Liver (tissue), 9 donors: ENCODE results near the gene HAGH. TPM values are rescaled to one million over a fixed set of nuclear protein-coding genes. Genes with fewer than 3 reads are reported as not detected.

Source experiments
- DNase-seq: peaks from one replicate; pipeline ENCODE4 v3.0.0-alpha.2; 2017; ENCODE audit warnings: low spot score
- H3K27ac ChIP-seq, 2 donors: one replicate each; pipeline ENCODE4 v1.7.0; 2013; ENCODE audit warnings: inconsistent platforms in 2 of 2, low read length in 2 of 2, control low read depth in 1 of 2, low read depth in 1 of 2, mild to moderate bottlenecking in 1 of 2
- H3K27me3 ChIP-seq, 4 donors: one replicate each; pipeline versions ENCODE4 v1.6.1 to v1.7.0; 2013; ENCODE audit warnings: low read length in 3 of 4, inconsistent platforms in 1 of 4, mild to moderate bottlenecking in 1 of 4, moderate library complexity in 1 of 4; ENCODE audit not compliant: control insufficient read depth in 4 of 4, insufficient read depth in 4 of 4
- H3K36me3 ChIP-seq, 4 donors: one replicate each; pipeline versions ENCODE4 v1.6.1 to v1.7.0; 2013; ENCODE audit warnings: low read length in 3 of 4, mild to moderate bottlenecking in 3 of 4, low read depth in 1 of 4, moderate library complexity in 1 of 4; ENCODE audit not compliant: control insufficient read depth in 4 of 4, insufficient read depth in 3 of 4
- H3K4me1 ChIP-seq, 4 donors: one replicate each; pipeline versions ENCODE4 v1.6.1 to v1.7.0; 2013; ENCODE audit warnings: low read length in 3 of 4, mild to moderate bottlenecking in 3 of 4, moderate library complexity in 1 of 4; ENCODE audit not compliant: control insufficient read depth in 4 of 4, insufficient read depth in 4 of 4
- H3K4me3 ChIP-seq, 3 donors: one replicate each; pipeline versions ENCODE4 v1.6.1 to v1.7.0; 2013; ENCODE audit warnings: low read length in 3 of 3, control low read depth in 1 of 3, low read depth in 1 of 3, mild to moderate bottlenecking in 1 of 3
- H3K9ac ChIP-seq, 2 donors: one replicate each; pipeline ENCODE4 v1.7.0; 2013; ENCODE audit warnings: low read length in 2 of 2, mild to moderate bottlenecking in 2 of 2, moderate library complexity in 2 of 2, control low read depth in 1 of 2, low read depth in 1 of 2
- H3K9me3 ChIP-seq, 4 donors: one replicate each; pipeline versions ENCODE4 v1.6.1 to v1.7.0; 2013; ENCODE audit warnings: low read length in 3 of 4; ENCODE audit not compliant: control insufficient read depth in 4 of 4
- ATF3 ChIP-seq: IDR thresholded peaks from 2 replicates; pipeline ENCODE4 v1.6.1; 2016; ENCODE audit warnings: antibody characterized with exemption
- CTCF ChIP-seq: fragments of 150-350 bp; IDR thresholded peaks from 2 replicates; pipeline ENCODE4 v1.5.1; 2017; ENCODE audit warnings: improper control_type of control experiment, low read depth, low read length; ENCODE audit not compliant: missing input control
- HNF4A ChIP-seq, 2 donors: conservative IDR thresholded peaks; 2 replicates each; pipeline ENCODE4 v1.6.1; 2016; ENCODE audit warnings: antibody characterized with exemption in 2 of 2, mild to moderate bottlenecking in 2 of 2
- JUND ChIP-seq, 2 donors: IDR thresholded peaks; 2 replicates each; pipeline ENCODE4 v1.6.1; 2016; ENCODE audit warnings: antibody characterized with exemption in 2 of 2
- MAX ChIP-seq: IDR thresholded peaks from 2 replicates; pipeline ENCODE4 v1.6.1; 2016; ENCODE audit warnings: antibody characterized with exemption
- NR2F2 ChIP-seq: IDR thresholded peaks from 2 replicates; pipeline ENCODE4 v1.6.1; 2016; ENCODE audit warnings: antibody characterized with exemption
- REST ChIP-seq: IDR thresholded peaks from 2 replicates; pipeline ENCODE4 v1.6.1; 2016; ENCODE audit warnings: antibody characterized with exemption, mild to moderate bottlenecking
- RXRA ChIP-seq, 2 donors: IDR thresholded peaks; 2 replicates each; pipeline ENCODE4 v1.6.1; 2017 to 2018; ENCODE audit warnings: antibody characterized with exemption in 2 of 2, mild to moderate bottlenecking in 1 of 2
- SP1 ChIP-seq: IDR thresholded peaks from 2 replicates; pipeline ENCODE4 v1.6.1; 2018; ENCODE audit warnings: antibody characterized with exemption, mild to moderate bottlenecking
- TAF1 ChIP-seq: conservative IDR thresholded peaks from 2 replicates; pipeline ENCODE4 v1.6.1; 2016; ENCODE audit warnings: antibody characterized with exemption, mild to moderate bottlenecking
- YY1 ChIP-seq: IDR thresholded peaks from 2 replicates; pipeline ENCODE4 v1.6.1; 2016; ENCODE audit warnings: antibody characterized with exemption, mild to moderate bottlenecking
- ZBTB33 ChIP-seq: IDR thresholded peaks from 2 replicates; pipeline ENCODE4 v1.6.1; 2016; ENCODE audit warnings: antibody characterized with exemption
- whole genome bisulfite sequencing: extraction: QIAGEN DNeasy Blood & Tissue Kit; methylation state at CpG from one replicate; pipeline ENCODE4 v1.1.7; 2013; 5-methylcytosine and 5-hydroxymethylcytosine counted together
- polyA plus RNA-seq, 2 donors: library from polyadenylated mRNA; stranded (reverse) in 1 of 2; unstranded in 1 of 2; fragments of 200-250 nt in 1 of 2; fragments of >200 nt in 1 of 2; fragmentation: Nextera tagmentation in 1 of 2; extraction: Ambion mirVana in 1 of 2; gene quantifications; one replicate each; pipeline versions ENCODE4 v1.2.1 to v1.2.3, GENCODE V29; 2013 to 2015
- total RNA-seq, 2 donors: library from RNA; depleted of rRNA; stranded (reverse); fragments of >200 nt; gene quantifications; one replicate each; pipeline ENCODE4 v1.2.3, GENCODE V29; 2014
- donor health status: healthy.
- donor health status: healthy.
- donor health status: healthy.
- donor health status: healthy.
- donor health status: healthy.

Gene HAGH
- total and polyA plus RNA-seq, 4 donors = 169 to 252 (median 204) TPM

GRCh38 chr16:1791256-1791942 lies 35.2 kb downstream of the HAGH start:
- 84% methylated on average over 53 of the region's 53 CpGs for WGBS
- no peak for DNase-seq

GRCh38 chr16:1790611-1791255 lies 35.9 kb downstream of the HAGH start:
- no peak for DNase-seq
- TF ChIP-seq MAX (no peak), YY1 (no peak), TAF1 (no peak), JUND (IDR thresholded peaks at IDR 0.05) (no peak), RXRA (IDR thresholded peaks at IDR 0.05) (no peak), ZBTB33 (no peak), HNF4A (conservative IDR thresholded peaks at IDR 0.05) (no peak), CTCF (no peak), SP1 (no peak), NR2F2 (no peak), REST (no peak)
- H3K4me3 ChIP-seq = no peak overlapping the region
- no peaks in the 10 kb centered on the region for H3K27me3 ChIP-seq
- H3K9me3 ChIP-seq = no peaks in the 10 kb centered on the region
- H3K9ac ChIP-seq = no peak overlapping the region
- H3K4me1 ChIP-seq = peaks cover 20 to 72% (median 52%) of the 10 kb centered on the region in 4 donors
- 63% methylated on average over 44 of the region's 44 CpGs for WGBS
- peaks cover 0 to 34% (median 5%) of the 10 kb centered on the region in 4 donors for H3K36me3 ChIP-seq
- H3K27ac ChIP-seq = no peak overlapping the region

More at GRCh38 chr16:1791256-1791942, 35.2 kb downstream of the HAGH start:
- Histone ChIP-seq H3K4me1 (peaks cover 20 to 66% (median 48%) of the 10 kb centered on the region in 4 donors), H3K9ac (no peak overlapping the region), H3K27me3 (no peaks in the 10 kb centered on the region), H3K27ac (no peak overlapping the region), H3K9me3 (no peaks in the 10 kb centered on the region), H3K36me3 (peaks cover 0 to 34% (median 5%) of the 10 kb centered on the region in 4 donors), H3K4me3 (no peak overlapping the region)
- no peak for TF ChIP-seq ATF3
- no peak for TF ChIP-seq TAF1
- no peak for TF ChIP-seq REST
- no peak for TF ChIP-seq SP1
- TF ChIP-seq NR2F2 = no peak
- TF ChIP-seq JUND (IDR thresholded peaks at IDR 0.05) = no peak
